ENCODE results near the gene FCRL1. TPM values are rescaled to one million over a fixed set of nuclear protein-coding genes. Genes with fewer than 3 reads are reported as not detected.

The FCRL1 gene
- polyA plus RNA-seq, 1 of the 3 experiments (the other 2 are of a cell fraction), result not detected

- TF ChIP-seq FOSL2 (IDR thresholded peaks at IDR 0.05; ENCODE audit: borderline replicate concordance, low read depth) (no peak), PBX3 (IDR thresholded peaks at IDR 0.05) (no peak), JUND (IDR thresholded peaks at IDR 0.05) (no peak), REST (IDR thresholded peaks at IDR 0.05; ENCODE audit: low read depth, low read length) (no peak), MXI1 (IDR thresholded peaks at IDR 0.05; ENCODE audit: low read depth, low read length) (no peak), USF2 (IDR thresholded peaks at IDR 0.05; ENCODE audit: borderline replicate concordance, low read depth, low read length) (no peak)
Observed at GRCh38 chr1:157751283-157751682, 68.6 kb downstream of the FCRL1 start (continued).

- H4K20me1 ChIP-seq (ENCODE audit: insufficient read depth), result no peaks in the 10 kb centered on the region
- no peak overlapping the region for H3K9ac ChIP-seq
- DNase-seq, result no peak
- H3K36me3 ChIP-seq (replicated peaks in 1 of 2; ENCODE audit: control insufficient read depth in 1 of 2, insufficient read depth in 2 of 2, low read length in 1 of 2), result no peaks in the 10 kb centered on the region
- H3K4me2 ChIP-seq, result no peak overlapping the region
- CTCF ChIA-PET, result no interaction called here
- no peak overlapping the region for H2AFZ ChIP-seq (ENCODE audit: low read depth)
- no peaks in the 10 kb centered on the region for H3K79me2 ChIP-seq (ENCODE audit: insufficient read depth)
- no peaks in the 10 kb centered on the region; the same call in 1 of the 2 replicates for H3K27me3 ChIP-seq (ENCODE audit: insufficient read depth)
- no peaks in the 10 kb centered on the region for H3K9me2 ChIP-seq
- H3K4me3 ChIP-seq (ENCODE audit: low read depth in 2 of 2, low read length in 1 of 2), result no peak overlapping the region
- TF ChIP-seq USF1 (IDR thresholded peaks at IDR 0.05; ENCODE audit: borderline replicate concordance, low read depth), result no peak
- TF ChIP-seq TEAD4 (IDR thresholded peaks at IDR 0.05; ENCODE audit: borderline replicate concordance, insufficient read depth), result no peak
- no peak for TF ChIP-seq YY1 (IDR thresholded peaks at IDR 0.05; ENCODE audit: low read depth)
- no peak for TF ChIP-seq RFX5 (IDR thresholded peaks at IDR 0.05; ENCODE audit: low read length)
- no peak for TF ChIP-seq SIN3A (IDR thresholded peaks at IDR 0.05; ENCODE audit: borderline replicate concordance, low read depth, low read length)
- TF ChIP-seq CHD2 (IDR thresholded peaks at IDR 0.05; ENCODE audit: low read length, partially characterized antibody), result no peak
- no peak for TF ChIP-seq SMC3 (IDR thresholded peaks at IDR 0.05; ENCODE audit: low read depth, low read length)
- 3% methylated on average over 3 of the region's 3 CpGs for WGBS (ENCODE audit: low lambda C conversion rate)
- no peak overlapping the region for H3K27ac ChIP-seq (ENCODE audit: low read depth in 2 of 2, low read length in 1 of 2)
- H3K4me1 ChIP-seq (ENCODE audit: control insufficient read depth in 1 of 2, insufficient read depth in 2 of 2, low read depth in 1 of 2, low read length in 1 of 2), result no peaks in the 10 kb centered on the region
- no peaks in the 10 kb centered on the region for H3F3A ChIP-seq (replicated peaks; ENCODE audit: insufficient read depth)
- no peaks in the 10 kb centered on the region for H3K9me3 ChIP-seq
- POLR2A ChIA-PET, result no interaction called here
Observed at GRCh38 chr1:157748262-157748817, 71.6 kb downstream of the FCRL1 start.

Small RNAs within 50 kb of the gene (small RNA-seq; reads per million reads assigned to genes)
- 0 to 2.3 (median 0) reads per million in 7 experiments for gene MRPS21P2

Other genes starting within 250 kb of the FCRL1 start
- gene FCRL4, start 222.0 kb downstream of the FCRL1 start, polyA plus RNA-seq (2012; rRNA removed), result not detected in 2 replicates
- not detected in 2 replicates for gene FCRL3, start 119.4 kb downstream of the FCRL1 start, polyA plus RNA-seq (2012; rRNA removed)
- not detected in 2 replicates for gene FCRL2, start 43.0 kb downstream of the FCRL1 start, polyA plus RNA-seq (2012; rRNA removed)
- gene CD5L, start 21.7 kb upstream of the FCRL1 start, polyA plus RNA-seq (2012; rRNA removed), result not detected in 2 replicates
- 47.8 and 52.3 TPM in 2 replicates for gene KIRREL1, start 173.5 kb upstream of the FCRL1 start, polyA plus RNA-seq (2012; rRNA removed)